Measurements from ENCODE around the gene PARVB.

The PARVB gene

GRCh38 chr22:44186737-44187136 is 162.6 kb downstream of the PARVB start:
- CTCF ChIA-PET = no interaction called here
- Histone ChIP-seq H3K9me3 (ENCODE audit: control insufficient read depth, insufficient read depth, low read depth, low read length) (no peaks in the 10 kb centered on the region), H3K4me1 (ENCODE audit: control insufficient read depth, insufficient read depth, low read length) (peaks cover 4% of the 10 kb centered on the region; the same call in 1 of the 2 replicates), H3K27ac (ENCODE audit: extremely low read depth, low read depth, low read length) (no peak overlapping the region), H3K36me3 (ENCODE audit: control insufficient read depth in 2 of 2, insufficient read depth in 1 of 2, low read length in 2 of 2) (no peaks in the 10 kb centered on the region), H3K4me3 (ENCODE audit: low read depth, low read length) (no peak overlapping the region)
- no peak for TF ChIP-seq ZSCAN4 (tag by site-specific recombination; IDR thresholded peaks at IDR 0.05)
- TF ChIP-seq EGR2 (tag by site-specific recombination; IDR thresholded peaks at IDR 0.05; ENCODE audit: low read depth) = peak; percentile 49; the same call in 1 of the 2 replicates
- TF ChIP-seq ZNF391 (tag by site-specific recombination; IDR thresholded peaks at IDR 0.05; ENCODE audit: borderline replicate concordance, low read depth) = no peak
- TF ChIP-seq PATZ1 (tag by site-specific recombination; IDR thresholded peaks at IDR 0.05) = no peak
- TF ChIP-seq SP7 (tag by site-specific recombination; IDR thresholded peaks at IDR 0.05) = no peak
- TF ChIP-seq ZNF76 (tag by site-specific recombination; IDR thresholded peaks at IDR 0.05; ENCODE audit: borderline replicate concordance, low read depth) = no peak
- TF ChIP-seq ZNF214 (tag by site-specific recombination; IDR thresholded peaks at IDR 0.05; ENCODE audit: borderline replicate concordance) = no peak
- TF ChIP-seq ZNF221 (tag by site-specific recombination; IDR thresholded peaks at IDR 0.05; ENCODE audit: borderline replicate concordance) = no peak
- TF ChIP-seq ZNF596 (tag by site-specific recombination; IDR thresholded peaks at IDR 0.05) = no peak
- TF ChIP-seq HIC1 (tag by site-specific recombination; IDR thresholded peaks at IDR 0.05) = no peak
- TF ChIP-seq ZNF701 (tag by site-specific recombination; IDR thresholded peaks at IDR 0.05) = no peak
- no peak for TF ChIP-seq ZNF239 (tag by site-specific recombination; IDR thresholded peaks at IDR 0.05)
- TF ChIP-seq ZNF544 (tag by site-specific recombination; IDR thresholded peaks at IDR 0.05) = no peak
- TF ChIP-seq ZNF184 (tag by site-specific recombination; IDR thresholded peaks at IDR 0.05) = no peak
- no peak for TF ChIP-seq ZNF335 (tag by site-specific recombination; conservative IDR thresholded peaks at IDR 0.05)
- TF ChIP-seq ZNF37A (tag by site-specific recombination; IDR thresholded peaks at IDR 0.05) = peak; percentile 74
- TF ChIP-seq ZFHX2 (tag by site-specific recombination; conservative IDR thresholded peaks at IDR 0.05) = peak; percentile 48
- no peak for TF ChIP-seq ZNF585B (tag by site-specific recombination; IDR thresholded peaks at IDR 0.05)
- TF ChIP-seq ZNF529 (tag by site-specific recombination; IDR thresholded peaks at IDR 0.05; ENCODE audit: insufficient replicate concordance) = no peak
- no peak for TF ChIP-seq ZBTB6 (tag by site-specific recombination; IDR thresholded peaks at IDR 0.05)
- no peak for TF ChIP-seq ZNF621 (tag by site-specific recombination; IDR thresholded peaks at IDR 0.05)
- POLR2A ChIA-PET = interaction anchor here (0.6 kb wide), 1 partner anchor 192 kb away, joined by 3 read pairs; no protein-coding TSS in a partner anchor

All from HEK293 (cell line).